ENCODE measurements around the gene FNDC3B.

Gene FNDC3B

GRCh38 chr3:172121981-172122380 is 82.6 kb downstream of the FNDC3B start:
- DNase-seq = no peak

DNA sequence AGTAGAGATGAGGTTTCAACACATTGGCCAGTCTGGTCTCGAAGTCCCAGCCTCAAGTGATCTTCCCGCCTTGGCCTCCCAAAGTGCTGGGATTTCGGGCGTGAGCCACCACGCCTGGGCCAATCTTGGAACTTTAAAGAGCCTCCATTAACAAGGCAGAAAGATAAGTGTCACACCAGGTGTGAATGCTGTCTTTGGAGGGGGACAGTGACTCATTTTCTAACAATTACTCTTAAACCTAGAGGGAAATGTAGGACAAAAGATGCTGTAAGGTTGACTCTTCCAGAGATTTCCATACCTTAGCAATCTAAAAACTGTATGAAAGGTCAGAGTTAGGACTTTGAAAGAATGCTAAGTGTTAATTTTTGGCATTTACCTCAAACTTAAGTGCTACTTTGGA is 84.9 kb downstream of the FNDC3B start:
- no peak for DNase-seq

DNA sequence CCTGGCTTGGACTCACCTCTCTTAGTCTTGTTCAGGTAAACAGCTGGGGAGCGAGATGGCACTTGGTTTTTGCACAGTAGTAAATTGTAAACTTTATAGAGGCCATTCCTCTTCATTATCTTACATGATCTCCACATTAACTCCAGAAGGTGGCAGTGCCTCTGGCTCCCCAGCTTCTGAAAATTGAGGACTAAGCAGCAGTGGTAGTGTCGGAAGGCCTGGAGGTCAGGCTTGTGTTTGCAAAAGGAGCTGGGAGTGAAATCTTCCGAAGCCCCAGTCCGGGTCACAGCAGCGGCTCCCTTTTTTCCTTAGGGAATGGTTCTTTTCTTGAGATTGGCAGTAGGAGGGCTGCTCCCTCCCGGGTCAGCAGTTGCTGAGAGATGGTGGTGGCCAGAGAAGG is 85.7 kb downstream of the FNDC3B start:
- DNase-seq = no peak

DNA sequence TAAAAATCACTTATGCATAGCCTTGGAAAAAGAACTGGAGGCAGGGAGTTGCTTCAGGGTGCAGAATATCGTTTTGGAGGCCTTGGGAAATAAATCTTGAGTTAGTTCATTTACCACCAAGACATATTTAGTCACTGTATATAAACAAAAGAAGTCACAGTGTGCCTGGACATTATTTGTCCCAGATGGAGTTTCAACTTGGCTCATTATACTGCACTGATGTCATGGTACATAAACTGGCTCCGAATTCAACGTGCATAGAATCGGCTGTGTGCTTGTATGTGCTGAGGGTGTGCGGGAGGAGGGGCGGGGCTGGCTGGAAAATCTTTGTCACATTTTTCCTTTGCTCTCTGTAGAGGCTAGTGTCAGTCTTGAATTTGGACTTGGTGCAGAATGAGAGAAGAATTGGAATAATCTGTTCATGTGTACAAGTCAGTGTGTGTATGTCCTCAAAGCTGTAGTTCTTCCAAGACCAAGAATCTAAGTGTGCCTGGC is 86.6 kb downstream of the FNDC3B start:
- no peak for DNase-seq

GRCh38 chr3:172126741-172127140 is 87.4 kb downstream of the FNDC3B start:
- DNase-seq = no peak

DNA sequence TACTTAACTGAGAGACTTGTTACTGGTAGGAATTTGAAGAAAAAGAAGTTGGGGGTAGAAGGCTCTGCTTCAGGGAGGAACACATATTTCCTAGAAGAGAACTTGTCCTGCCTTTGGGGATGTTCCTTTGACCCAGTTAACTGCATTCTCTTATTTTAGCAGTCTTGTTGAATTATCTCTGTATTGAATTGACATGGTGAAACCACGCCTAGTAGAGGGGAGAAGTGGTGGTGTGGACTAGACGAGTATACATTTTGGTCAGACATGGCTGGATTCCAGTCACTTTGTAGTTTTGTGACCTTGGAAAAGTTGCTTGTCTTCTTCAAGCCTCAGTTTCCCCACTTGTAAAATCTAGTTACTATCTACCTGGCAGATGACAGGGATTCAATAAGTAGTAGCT is 87.8 kb downstream of the FNDC3B start:
- no peak for DNase-seq

DNA sequence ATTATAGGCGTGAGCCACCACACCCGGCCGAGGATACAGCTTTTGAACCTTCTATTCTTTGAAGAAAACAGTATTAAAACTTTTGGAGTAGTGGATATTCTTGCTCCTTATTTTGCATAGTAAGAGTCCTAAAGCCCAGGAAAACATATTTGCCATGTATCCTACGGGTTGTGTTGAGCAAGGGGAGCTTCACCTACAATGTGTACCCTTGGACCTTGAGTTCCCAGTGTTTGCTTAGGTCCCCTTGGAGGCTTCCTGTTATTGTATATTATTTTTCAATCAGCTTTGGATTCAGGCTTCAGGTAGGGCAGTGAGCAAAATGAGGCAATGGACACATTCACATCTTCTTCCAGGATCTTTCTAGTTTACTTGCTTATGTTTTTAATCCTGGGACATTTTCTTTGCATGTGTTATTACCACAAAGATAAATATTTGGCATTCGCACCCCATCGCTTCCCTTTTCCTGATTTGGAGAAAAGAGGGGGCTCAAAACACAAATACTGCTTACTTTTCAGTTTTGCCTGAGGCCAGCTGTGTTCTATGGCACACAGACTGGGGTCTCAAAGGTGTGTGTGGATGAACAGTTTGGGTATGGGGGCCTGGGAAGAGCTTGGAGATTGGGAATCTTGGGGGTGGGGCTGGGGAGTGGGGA is 88.7 kb downstream of the FNDC3B start:
- DNase-seq = no peak

GRCh38 chr3:172128858-172129257 is 89.5 kb downstream of the FNDC3B start:
- no peak for DNase-seq

DNA sequence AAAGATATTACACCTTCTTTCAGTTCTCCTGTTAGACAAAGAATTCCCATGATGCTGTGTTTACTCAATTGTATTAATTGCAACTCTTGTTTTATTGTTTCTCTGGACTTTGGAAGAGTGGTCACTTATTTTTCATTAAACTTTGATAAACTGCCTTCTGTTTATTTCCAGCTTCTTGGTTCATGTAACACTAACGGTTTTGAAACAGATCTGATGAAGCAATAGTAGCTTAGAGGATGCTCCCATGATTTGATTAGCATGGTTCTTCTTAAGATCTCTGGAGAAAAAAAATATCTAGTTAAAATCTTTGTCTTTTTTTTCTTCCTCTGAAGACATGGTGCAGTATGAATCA is 90.1 kb downstream of the FNDC3B start:
- no peak for DNase-seq

DNA sequence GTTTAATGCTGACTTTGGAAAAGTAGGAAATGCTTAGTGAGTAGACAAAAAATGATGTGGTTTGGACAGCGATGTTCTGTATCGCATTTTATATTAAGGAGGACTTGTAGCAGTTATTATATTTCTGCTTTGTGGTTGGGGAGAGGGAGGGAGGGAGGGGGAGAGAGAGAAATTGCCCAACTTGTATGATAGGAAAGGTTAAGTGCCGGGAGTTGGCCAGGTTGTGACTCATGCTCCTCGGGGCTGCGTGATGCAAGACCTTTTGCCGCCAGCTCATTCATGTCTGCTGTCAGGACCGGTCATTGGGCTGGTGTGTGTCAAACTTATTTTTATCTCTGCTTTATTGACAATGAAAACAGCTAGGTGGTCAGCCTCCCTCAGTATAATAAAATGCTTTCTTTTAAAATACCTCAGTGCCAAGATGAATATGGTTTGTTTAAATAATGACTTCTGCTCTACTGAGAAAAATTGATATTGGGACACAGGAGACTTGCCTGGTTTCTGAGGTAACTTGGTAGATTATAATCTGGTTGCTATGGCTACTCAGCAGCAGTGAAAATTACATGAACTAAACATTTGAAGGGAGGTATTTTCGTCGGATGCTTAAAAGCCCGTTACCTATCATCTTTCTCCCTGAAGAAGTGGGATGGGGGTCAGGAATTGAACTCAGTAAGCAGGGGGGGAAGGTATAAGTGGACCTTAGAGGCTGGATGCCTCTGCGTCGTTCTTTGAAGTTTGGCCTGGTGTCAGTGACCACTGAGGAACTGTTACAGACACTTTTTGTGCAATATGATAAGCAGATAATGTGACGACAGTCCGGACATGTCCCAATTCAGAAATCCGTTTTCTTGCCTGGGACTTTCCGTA is 90.7 kb downstream of the FNDC3B start:
- peak; percentile 95 for DNase-seq

DNA sequence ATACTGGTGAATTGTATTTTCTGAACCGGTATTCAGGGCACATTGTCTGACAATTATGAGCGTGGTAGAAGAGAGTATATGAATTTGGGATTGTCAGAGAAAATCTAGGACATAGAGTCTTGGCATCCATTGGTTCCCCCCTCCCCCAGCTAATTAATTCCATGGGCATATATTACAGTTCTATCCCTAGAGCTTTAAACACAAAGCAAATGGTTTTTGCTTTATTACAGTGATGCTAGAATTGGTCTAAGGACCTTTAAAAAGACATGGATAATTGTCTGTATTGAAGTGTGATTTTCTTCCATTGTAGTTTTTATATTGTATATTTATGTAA is 91.3 kb downstream of the FNDC3B start:
- DNase-seq = no peak

GRCh38 chr3:172131746-172132145 is 92.4 kb downstream of the FNDC3B start:
- DNase-seq = no peak

DNA sequence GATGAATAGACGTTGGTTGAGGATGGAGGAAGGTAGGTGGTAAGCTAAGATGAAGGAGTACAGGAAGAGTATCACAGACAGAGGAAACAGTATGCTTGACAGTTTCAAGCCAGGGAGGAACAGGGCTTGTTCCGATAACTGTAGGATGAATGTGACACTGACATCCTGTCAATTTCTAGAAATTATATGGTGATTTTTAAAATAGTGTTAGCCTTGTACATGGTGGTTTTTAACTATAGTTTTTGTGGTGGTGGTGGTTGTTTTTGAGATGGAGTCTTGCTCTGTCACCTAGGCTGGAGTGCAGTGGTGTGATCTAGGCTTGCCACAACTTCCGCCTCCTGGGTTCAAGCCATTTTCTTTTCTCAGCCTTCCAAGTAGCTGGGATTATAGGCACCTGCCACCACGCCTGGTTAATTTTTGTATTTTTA is 92.8 kb downstream of the FNDC3B start:
- no peak for DNase-seq

DNA sequence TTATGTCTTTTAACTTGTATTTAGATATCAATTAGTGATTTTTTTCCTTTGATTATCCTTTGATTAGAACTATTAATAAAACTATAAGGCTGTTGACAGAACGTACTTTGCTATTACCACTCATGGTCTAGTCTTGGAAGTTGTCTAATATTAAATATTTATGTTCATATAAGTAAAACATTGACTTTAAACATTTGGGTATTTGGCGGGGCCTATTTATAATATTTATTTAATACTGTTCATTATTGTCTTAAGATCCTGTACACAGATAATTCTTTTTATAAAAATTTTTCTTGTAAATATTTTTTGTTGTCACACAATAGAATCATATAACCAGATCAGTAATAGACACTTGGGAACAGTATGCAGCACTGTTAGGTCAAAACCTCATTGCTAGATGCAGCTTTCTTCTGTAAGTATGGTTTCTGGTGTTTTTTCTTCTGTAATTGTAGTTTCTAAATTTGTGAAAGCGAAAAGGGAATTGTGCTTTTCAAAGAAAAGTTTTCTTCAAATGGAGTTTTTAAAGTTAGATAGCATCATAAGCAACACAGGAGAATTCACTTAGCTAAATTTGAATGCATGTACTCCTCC is 93.4 kb downstream of the FNDC3B start:
- no peak for DNase-seq

GRCh38 chr3:172133838-172134237 is 94.5 kb downstream of the FNDC3B start:
- DNase-seq = no peak

DNA sequence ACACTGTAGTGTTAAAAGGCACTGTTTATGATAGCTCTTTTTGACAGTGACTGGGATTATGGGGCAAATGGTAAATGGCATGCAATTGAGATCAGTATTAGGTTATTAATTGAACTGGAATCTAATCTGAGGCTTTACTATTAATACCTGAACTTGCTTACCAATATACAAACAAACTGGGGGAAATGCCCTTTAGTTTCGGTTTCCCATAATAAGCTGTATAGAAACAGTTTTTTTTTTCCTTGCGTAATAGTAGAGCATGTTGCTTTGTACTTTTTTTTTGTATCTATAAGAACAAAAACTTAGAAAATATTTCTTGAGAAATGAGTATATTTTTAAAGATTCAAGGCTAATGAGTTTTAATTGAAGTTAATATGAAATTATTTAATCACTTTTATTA is 95.0 kb downstream of the FNDC3B start:
- peak; percentile 41 for DNase-seq

- no peak for DNase-seq
Observed at GRCh38 chr3:172135185-172135584, 95.8 kb downstream of the FNDC3B start.

- peak; percentile 42 for DNase-seq
Observed at GRCh38 chr3:172135820-172136219, 96.4 kb downstream of the FNDC3B start.

- DNase-seq = no peak
Observed at GRCh38 chr3:172136330-172136729, 97.0 kb downstream of the FNDC3B start.

- DNase-seq = no peak
Observed at GRCh38 chr3:172137287-172138192, 98.2 kb downstream of the FNDC3B start.

- no peak for DNase-seq
Observed at GRCh38 chr3:172138193-172138537, 98.8 kb downstream of the FNDC3B start.

GRCh38 chr3:172138792-172139507 is 99.6 kb downstream of the FNDC3B start:
- peak; percentile 77 for DNase-seq

Measured in hematopoietic multipotent progenitor cell treated with erythropoietin and hydrocortisone succinate and interleukin-3 and kit ligand, for 4 days (in vitro differentiated cells).